ENCODE data around the gene FYB1.
"Not testable (repeated sequence)": the region's sequence is repeated elsewhere in the genome, so short reads cannot be mapped to it uniquely, and the experiment has no call there.

FYB1 gene

DNA sequence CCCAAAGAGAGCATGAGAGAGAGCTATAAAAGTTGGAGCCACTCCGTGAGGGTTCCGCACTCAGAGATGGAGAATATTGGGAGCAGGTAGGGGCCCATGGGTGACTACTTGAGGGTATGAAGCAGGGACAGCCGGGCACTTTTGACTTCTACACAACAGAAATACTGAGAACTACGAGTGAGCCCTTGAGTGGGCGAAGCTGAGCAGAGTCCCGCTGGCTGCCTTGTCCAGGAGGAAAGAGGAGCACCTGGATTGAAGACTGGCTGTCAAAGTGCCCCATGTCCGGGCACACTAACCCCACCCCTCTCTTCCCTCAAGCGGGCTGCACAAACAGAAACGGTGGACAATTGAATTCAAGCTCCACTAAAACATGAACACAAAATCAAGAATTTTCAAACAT, 33.6 kb downstream of the FYB1 start:
- H3K4me3 ChIP-seq (ENCODE audit: low read depth, low read length): no peak overlapping the region
- TF ChIP-seq, protein P1, sequence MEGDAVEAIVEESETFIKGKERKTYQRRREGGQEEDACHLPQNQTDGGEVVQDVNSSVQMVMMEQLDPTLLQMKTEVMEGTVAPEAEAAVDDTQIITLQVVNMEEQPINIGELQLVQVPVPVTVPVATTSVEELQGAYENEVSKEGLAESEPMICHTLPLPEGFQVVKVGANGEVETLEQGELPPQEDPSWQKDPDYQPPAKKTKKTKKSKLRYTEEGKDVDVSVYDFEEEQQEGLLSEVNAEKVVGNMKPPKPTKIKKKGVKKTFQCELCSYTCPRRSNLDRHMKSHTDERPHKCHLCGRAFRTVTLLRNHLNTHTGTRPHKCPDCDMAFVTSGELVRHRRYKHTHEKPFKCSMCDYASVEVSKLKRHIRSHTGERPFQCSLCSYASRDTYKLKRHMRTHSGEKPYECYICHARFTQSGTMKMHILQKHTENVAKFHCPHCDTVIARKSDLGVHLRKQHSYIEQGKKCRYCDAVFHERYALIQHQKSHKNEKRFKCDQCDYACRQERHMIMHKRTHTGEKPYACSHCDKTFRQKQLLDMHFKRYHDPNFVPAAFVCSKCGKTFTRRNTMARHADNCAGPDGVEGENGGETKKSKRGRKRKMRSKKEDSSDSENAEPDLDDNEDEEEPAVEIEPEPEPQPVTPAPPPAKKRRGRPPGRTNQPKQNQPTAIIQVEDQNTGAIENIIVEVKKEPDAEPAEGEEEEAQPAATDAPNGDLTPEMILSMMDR (IDR thresholded peaks at IDR 0.05; ENCODE audit: low read depth, low read length): no peak

DNA sequence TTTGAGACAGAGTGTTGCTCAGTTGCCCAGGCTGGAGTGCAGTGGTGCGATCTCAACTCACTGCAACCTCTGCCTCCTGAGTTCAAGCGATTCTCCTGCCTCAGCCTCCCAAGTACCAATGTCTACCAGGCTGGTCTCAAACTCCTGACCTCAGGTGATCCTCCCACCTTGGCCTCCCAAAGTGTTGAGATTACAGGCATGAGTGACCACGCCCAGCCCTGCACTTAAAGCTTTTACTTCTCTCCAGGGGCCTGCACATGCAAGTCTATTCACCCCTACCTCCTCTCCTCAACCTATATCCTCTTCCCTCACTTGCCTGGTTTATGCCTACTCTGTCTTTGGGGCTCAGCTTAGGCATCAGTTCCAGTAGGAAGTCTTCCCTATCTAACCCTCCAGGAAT, 39.8 kb downstream of the FYB1 start:
- H3K4me3 ChIP-seq (ENCODE audit: low read depth, low read length): not testable (repeated sequence)

DNA sequence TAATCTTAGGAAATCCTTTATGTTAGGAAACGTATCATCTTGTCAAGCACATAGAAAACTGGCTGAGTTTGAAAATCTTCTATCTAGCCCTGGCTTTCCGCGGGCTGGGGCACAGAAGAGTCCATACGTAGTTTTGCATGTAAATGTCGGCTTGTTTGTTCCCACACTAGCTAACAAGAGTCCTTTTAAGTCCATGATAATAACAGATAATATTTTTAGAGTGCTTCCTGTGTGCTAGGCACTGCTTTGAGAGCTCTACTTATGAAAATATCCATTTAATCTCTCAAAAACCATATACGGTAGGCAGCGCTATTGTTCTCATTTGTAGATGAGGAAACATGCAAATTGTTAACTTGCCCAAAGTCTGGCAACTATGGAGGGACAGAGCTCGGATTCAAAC, 40.5 kb downstream of the FYB1 start:
- TF ChIP-seq, protein P1 (IDR thresholded peaks at IDR 0.05; ENCODE audit: low read depth, low read length): no peak
- no peak overlapping the region for H3K4me3 ChIP-seq (ENCODE audit: low read depth, low read length)

GRCh38 chr5:39178171-39178570, 41.2 kb downstream of the FYB1 start:
- no peak overlapping the region for H3K4me3 ChIP-seq (ENCODE audit: low read depth, low read length)
- TF ChIP-seq, protein P1 (IDR thresholded peaks at IDR 0.05; ENCODE audit: low read depth, low read length): no peak

DNA sequence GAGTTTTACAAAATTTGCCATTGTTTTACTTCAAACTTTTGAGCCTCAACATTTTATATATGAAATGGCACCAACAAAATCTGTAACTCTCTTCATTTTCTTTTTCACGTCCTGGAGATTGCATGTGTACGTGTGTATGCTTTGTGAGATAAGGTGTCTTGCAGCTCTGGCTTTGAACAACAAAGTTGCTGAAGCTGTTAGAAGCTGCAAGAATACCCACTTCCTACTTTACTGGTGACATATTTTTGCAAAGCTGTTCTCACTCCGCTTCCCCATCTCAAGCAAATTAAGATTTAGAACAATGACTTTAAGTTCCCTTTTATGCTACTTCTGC, 41.8 kb downstream of the FYB1 start:
- no peak overlapping the region for H3K4me3 ChIP-seq (ENCODE audit: low read depth, low read length)
- TF ChIP-seq, protein P1 (IDR thresholded peaks at IDR 0.05; ENCODE audit: low read depth, low read length): no peak

- TF ChIP-seq, protein P1 (IDR thresholded peaks at IDR 0.05; ENCODE audit: low read depth, low read length): no peak
- H3K4me3 ChIP-seq (ENCODE audit: low read depth, low read length): no peak overlapping the region
Observed at GRCh38 chr5:39176759-39177630, 42.4 kb downstream of the FYB1 start.

DNA sequence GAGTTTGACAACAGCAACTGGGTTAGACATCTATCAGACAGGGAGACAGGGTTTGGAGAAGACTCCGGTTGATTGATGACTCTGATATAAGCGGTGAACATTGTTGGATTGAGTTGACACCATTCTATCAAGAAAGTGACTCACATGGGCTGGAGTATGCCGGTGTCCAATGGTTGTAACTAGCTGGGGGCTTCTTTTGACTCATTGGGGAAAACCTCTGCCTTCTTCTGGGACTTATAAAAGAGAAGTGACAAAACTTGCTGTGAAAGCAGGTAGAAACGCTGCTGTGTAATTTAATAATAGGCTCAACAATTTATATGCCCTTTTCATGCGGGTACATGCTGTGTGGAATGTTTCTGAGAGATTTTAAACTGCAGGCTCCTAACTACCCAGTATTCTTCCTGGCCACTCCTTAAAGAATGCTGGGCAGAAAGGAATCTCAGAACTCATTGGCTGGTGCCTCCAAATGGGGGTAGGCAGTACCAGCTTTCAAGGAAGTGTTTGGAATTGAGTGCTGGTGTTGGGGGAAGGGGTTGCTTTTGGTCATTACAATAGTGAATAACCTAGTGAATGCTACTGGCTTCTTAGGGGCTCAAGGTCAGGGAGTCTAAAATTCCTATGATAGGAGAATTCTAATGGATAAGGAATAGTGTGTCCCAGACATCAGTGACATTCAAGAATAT, 43.9 kb downstream of the FYB1 start:
- H3K4me3 ChIP-seq (ENCODE audit: low read depth, low read length): no peak overlapping the region
- TF ChIP-seq, protein P1 (IDR thresholded peaks at IDR 0.05; ENCODE audit: low read depth, low read length): no peak

All from WI38 (cell line).